Nephron progenitor cell (in vitro differentiated cells): ENCODE results near the gene AOC3.

Experiments
- DNase-seq: peaks from one replicate; pipeline ENCODE4 v3.0.0; 2021
- H3K27ac Mint-ChIP-seq: 2 replicates; pipeline ENCODE4 v1.8.0; 2021; ENCODE audit warnings: mild to moderate bottlenecking, moderate library complexity, mixed read lengths
- H3K27me3 Mint-ChIP-seq: 2 replicates; pipeline ENCODE4 v1.8.0; 2021; ENCODE audit warnings: mild to moderate bottlenecking, low read depth, mixed read lengths; ENCODE audit not compliant: poor library complexity
- H3K36me3 Mint-ChIP-seq: 2 replicates; pipeline ENCODE4 v1.8.0; 2021; ENCODE audit warnings: low read depth, mixed read lengths
- H3K4me1 Mint-ChIP-seq: 2 replicates; pipeline ENCODE4 v1.8.0; 2021; ENCODE audit warnings: mixed read lengths
- H3K4me3 Mint-ChIP-seq: 2 replicates; pipeline ENCODE4 v1.8.0; 2021; ENCODE audit warnings: mild to moderate bottlenecking, moderate library complexity, mixed read lengths
- H3K9me3 Mint-ChIP-seq: 2 replicates; pipeline ENCODE4 v1.8.0; 2021; ENCODE audit warnings: mild to moderate bottlenecking, moderate library complexity, mixed read lengths
- TF ChIP-seq, protein P1 (sequence below): fragments of 200-600 bp; sonication (generic); IDR thresholded peaks from 2 replicates; pipeline ENCODE4 v1.5.0; 2021; ENCODE audit warnings: antibody characterized with exemption

AOC3 gene

DNA sequence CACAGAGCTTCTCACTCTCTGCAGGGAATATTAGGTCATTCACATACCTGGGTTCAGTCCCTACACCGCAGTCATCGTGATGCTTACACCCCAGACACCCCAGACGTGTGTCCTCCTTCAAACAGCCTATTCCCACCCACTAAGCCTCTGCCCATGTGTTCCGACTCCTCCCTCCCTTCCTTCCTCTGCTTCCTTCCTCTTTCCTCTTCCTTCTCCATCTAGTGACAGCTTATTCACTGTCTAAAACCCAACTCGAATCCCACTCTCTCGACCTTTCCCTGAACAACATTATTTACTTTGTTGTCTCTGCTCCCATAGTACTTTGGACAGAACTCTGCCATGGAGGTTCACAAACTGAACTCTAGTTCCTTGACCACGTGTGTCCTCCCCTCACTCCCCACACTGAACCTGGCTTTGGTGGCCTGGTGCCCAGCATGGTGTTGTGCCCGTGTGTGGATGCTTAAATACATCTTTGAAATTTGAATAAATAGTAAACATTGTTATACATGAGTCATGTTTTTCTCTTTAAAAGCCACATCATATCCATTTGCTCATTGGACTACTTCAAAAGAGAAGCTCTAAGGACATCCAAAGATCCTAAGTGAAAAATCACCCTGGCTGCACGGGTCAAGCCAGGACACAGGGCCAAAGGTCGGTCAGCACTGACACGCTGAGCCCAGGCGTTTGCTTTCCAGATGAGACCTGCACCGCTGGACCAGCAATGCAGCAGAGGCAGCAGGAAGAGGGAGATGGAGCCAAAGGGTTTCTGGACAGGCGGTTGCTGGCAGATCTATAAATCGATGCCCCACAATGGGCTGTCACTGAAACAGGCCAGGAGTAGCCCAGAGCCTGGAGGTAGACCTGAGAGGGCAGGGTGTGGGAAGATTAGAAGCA, 35.5 kb downstream of the AOC3 start:
- TF ChIP-seq, protein P1, sequence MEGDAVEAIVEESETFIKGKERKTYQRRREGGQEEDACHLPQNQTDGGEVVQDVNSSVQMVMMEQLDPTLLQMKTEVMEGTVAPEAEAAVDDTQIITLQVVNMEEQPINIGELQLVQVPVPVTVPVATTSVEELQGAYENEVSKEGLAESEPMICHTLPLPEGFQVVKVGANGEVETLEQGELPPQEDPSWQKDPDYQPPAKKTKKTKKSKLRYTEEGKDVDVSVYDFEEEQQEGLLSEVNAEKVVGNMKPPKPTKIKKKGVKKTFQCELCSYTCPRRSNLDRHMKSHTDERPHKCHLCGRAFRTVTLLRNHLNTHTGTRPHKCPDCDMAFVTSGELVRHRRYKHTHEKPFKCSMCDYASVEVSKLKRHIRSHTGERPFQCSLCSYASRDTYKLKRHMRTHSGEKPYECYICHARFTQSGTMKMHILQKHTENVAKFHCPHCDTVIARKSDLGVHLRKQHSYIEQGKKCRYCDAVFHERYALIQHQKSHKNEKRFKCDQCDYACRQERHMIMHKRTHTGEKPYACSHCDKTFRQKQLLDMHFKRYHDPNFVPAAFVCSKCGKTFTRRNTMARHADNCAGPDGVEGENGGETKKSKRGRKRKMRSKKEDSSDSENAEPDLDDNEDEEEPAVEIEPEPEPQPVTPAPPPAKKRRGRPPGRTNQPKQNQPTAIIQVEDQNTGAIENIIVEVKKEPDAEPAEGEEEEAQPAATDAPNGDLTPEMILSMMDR, result no peak
- Mint-ChIP-seq H3K27ac (peak overlapping the region; percentile 39), H3K36me3 (no peaks in the 10 kb centered on the region), H3K27me3 (peaks cover 13% of the 10 kb centered on the region), H3K9me3 (no peaks in the 10 kb centered on the region), H3K4me3 (no peak overlapping the region), H3K4me1 (peaks cover 36% of the 10 kb centered on the region)
- peak; percentile 37 for DNase-seq

DNA sequence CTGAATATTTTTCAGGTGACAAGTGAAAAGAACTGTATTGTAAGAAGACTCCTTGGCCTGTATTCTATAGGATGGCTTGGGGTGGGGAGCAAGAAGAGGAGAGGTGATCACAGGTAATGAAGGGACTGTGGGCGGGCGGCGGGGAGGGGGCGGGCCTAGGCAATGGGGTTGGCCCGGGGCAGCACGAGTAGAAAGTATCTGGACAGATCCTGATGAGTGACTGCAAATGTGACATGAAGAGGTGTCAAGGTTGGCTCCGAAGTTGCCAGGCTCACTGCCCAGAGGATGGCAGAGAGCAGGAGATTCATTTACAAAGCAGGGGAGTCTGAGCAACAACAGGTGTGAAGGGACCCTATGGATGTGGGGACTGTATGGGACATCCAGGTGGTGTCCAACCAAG, 38.8 kb downstream of the AOC3 start:
- no peak for DNase-seq
- Mint-ChIP-seq H3K9me3 (no peaks in the 10 kb centered on the region), H3K27ac (no peak overlapping the region), H3K36me3 (no peaks in the 10 kb centered on the region), H3K4me1 (peaks cover 54% of the 10 kb centered on the region), H3K27me3 (peaks cover 3% of the 10 kb centered on the region), H3K4me3 (no peak overlapping the region)
- TF ChIP-seq, protein P1, result no peak

DNA sequence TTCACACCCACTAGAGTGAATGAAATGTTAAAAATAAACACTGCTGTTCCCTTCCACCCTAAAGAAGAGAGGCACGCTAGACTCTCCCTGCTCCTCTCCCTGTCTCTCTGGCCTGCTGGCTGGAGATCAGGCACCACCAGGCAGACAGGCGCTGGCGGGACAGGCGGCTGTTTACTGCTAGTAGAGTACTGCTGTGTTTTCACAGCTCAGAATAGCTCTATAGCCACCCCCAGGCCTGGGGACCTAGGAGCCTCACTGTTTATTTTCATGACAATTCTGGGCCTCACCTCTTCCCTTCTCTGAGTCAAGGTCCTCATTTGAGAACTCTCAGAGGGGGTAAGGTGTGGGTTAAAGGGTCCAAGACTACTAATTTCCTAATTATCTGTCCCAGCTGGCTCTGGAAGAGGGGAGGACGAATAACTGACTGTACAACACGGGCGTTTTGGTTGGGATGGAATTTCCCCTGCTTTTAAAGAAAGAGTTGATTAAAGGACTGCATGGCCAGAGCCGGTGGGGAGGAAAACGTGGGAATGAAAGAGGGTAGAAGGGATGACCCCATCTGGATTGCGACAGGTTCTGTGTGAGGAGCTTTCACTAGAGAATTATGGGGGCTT, 40.6 kb downstream of the AOC3 start:
- Mint-ChIP-seq H3K9me3 (no peaks in the 10 kb centered on the region), H3K27ac (peak overlapping the region; percentile 98), H3K27me3 (peaks cover 5% of the 10 kb centered on the region), H3K4me3 (peak overlapping the region; percentile 18), H3K36me3 (no peaks in the 10 kb centered on the region), H3K4me1 (peaks cover 51% of the 10 kb centered on the region)
- peak; percentile 41 for DNase-seq
- TF ChIP-seq, protein P1, result no peak

- Mint-ChIP-seq H3K27ac (peak overlapping the region; percentile 20), H3K4me3 (no peak overlapping the region), H3K36me3 (no peaks in the 10 kb centered on the region), H3K4me1 (peaks cover 42% of the 10 kb centered on the region), H3K9me3 (no peaks in the 10 kb centered on the region), H3K27me3 (peaks cover 12% of the 10 kb centered on the region)
- TF ChIP-seq, protein P1, result no peak
- no peak for DNase-seq
Observed at GRCh38 chr17:42893359-42893758, 42.4 kb downstream of the AOC3 start.

DNA sequence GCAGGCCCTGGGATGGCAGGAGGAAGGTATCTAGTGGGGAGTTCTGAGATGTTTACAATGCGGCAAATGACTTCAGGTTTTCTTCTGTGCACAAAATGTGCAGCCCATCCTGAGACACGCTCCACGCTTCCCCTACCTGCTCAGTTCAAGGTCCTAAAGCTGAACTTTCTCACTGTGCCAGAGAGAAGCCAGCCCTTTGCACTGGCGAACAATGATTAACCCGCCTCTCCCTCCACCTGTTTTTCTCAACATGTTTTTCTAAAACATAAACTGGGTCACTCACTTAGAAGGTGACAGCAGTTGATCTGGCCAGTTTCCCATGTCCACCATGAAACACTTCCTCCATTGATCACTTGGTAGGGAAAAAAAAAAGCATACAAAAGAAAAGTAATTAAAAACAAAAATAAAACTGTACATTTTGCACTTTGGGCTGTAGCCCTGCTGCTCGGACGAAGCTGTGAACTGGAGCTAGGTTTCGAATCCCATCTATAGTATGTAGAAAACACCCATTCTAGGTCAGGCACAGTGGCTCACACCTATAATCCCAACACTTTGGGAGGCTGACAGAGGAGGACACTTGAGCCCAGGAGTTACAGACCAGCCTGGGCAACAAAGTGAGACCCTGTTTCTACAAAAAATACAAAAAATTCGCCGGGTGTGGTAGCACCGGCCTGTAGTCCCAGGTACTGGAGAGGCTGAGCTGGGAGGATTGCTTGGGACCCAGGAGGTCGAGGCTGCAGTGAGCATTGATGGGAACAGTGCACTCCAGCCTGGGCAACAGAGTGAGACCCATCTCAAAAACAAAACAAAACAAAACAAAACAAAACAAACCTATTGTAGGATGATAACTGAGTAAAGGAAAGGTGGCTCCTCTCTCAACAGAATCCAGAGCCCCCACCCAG, 43.5 kb downstream of the AOC3 start:
- peaks cover 33% of the 10 kb centered on the region for H3K4me1 Mint-ChIP-seq
- DNase-seq, result no peak
- H3K36me3 Mint-ChIP-seq, result no peaks in the 10 kb centered on the region
- H3K27me3 Mint-ChIP-seq, result peaks cover 14% of the 10 kb centered on the region
- no peak overlapping the region for H3K4me3 Mint-ChIP-seq
- TF ChIP-seq, protein P1, result no peak
- no peaks in the 10 kb centered on the region for H3K9me3 Mint-ChIP-seq
- no peak overlapping the region for H3K27ac Mint-ChIP-seq
